Adrenal gland (tissue), 5 donors: ENCODE data around the gene MANEAL.

Experiments used
- POLR2A ChIP-seq, 2 donors: fragments of 450-650 bp; IDR thresholded peaks; one replicate each; pipeline ENCODE4 v1.6.1; 2017; ENCODE audit warnings: antibody characterized with exemption in 2 of 2, mild to moderate bottlenecking in 2 of 2, moderate library complexity in 1 of 2
- TF ChIP-seq, protein P1 (sequence below), 6 experiments: fragments of 450-650 bp in 4 of 6; fragments of 200-600 bp in 2 of 6; sonication (generic) in 1 of 6; IDR thresholded peaks; 1 replicate in 5 of 6; 2 replicates in 1 of 6; pipeline versions ENCODE4 v1.5.1 to v1.8.0; 2016 to 2021; ENCODE audit warnings: antibody characterized with exemption in 6 of 6, mild to moderate bottlenecking in 2 of 6, moderate library complexity in 1 of 6
- donor health status: DM: no; HTN: no; CAD: no.

DNA sequence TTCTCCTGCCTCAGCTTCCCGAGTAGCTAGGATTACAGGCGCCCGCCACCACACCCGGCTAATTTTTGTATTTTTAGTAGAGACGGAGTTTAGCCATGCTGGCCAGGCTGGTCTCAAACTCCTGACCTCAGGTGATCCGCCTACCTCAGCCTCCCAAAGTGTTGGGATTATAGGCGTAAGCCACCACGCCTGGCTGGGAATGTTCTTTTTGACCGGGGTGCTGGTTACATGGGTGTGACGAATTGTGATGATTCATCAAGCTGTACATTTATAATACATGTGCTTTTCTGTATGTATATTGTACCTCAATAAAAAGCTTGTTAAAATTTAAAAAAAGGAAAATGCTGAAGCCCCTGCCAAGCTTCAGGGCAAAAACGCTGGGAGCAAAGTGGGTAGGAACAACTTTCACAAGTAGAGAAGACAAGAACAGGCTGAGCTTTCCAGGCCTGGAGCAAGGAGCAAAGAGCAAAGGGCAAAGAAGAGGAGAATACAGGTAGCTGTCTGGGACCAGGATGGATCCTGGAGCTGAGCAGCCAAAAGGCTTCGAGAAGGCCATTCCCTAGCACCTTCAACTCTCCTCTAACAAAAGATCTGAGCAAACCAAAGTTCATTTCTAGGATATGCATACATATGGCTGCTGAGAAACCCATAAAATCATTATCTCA lies 34.9 kb downstream of the MANEAL start:
- TF ChIP-seq, protein P1, sequence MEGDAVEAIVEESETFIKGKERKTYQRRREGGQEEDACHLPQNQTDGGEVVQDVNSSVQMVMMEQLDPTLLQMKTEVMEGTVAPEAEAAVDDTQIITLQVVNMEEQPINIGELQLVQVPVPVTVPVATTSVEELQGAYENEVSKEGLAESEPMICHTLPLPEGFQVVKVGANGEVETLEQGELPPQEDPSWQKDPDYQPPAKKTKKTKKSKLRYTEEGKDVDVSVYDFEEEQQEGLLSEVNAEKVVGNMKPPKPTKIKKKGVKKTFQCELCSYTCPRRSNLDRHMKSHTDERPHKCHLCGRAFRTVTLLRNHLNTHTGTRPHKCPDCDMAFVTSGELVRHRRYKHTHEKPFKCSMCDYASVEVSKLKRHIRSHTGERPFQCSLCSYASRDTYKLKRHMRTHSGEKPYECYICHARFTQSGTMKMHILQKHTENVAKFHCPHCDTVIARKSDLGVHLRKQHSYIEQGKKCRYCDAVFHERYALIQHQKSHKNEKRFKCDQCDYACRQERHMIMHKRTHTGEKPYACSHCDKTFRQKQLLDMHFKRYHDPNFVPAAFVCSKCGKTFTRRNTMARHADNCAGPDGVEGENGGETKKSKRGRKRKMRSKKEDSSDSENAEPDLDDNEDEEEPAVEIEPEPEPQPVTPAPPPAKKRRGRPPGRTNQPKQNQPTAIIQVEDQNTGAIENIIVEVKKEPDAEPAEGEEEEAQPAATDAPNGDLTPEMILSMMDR (IDR thresholded peaks at IDR 0.05) = no peak
- TF ChIP-seq POLR2A (IDR thresholded peaks at IDR 0.05) = no peak
